Endothelial cell (in vitro differentiated cells): ENCODE measurements around the gene CHST2. TPM values are rescaled to one million over a fixed set of nuclear protein-coding genes. Genes with fewer than 3 reads are reported as not detected.

ENCODE experiments used
- DNase-seq: peaks from one replicate; pipeline ENCODE4 v3.0.0; 2021; ENCODE audit warnings: low spot score
- H3K27ac Mint-ChIP-seq: one replicate; pipeline ENCODE4 v1.8.0; 2021; ENCODE audit warnings: mixed read lengths, inconsistent platforms; ENCODE audit not compliant: unreplicated experiment
- H3K27me3 Mint-ChIP-seq: one replicate; pipeline ENCODE4 v1.8.0; 2021; ENCODE audit warnings: mild to moderate bottlenecking, moderate library complexity, mixed read lengths, inconsistent platforms; ENCODE audit not compliant: unreplicated experiment
- H3K36me3 Mint-ChIP-seq: one replicate; pipeline ENCODE4 v1.8.0; 2021; ENCODE audit warnings: mild to moderate bottlenecking, low read depth, mixed read lengths, inconsistent platforms; ENCODE audit not compliant: unreplicated experiment
- H3K4me1 Mint-ChIP-seq: one replicate; pipeline ENCODE4 v1.8.0; 2021; ENCODE audit warnings: mild to moderate bottlenecking, mixed read lengths, inconsistent platforms; ENCODE audit not compliant: unreplicated experiment
- H3K4me3 Mint-ChIP-seq: one replicate; pipeline ENCODE4 v1.8.0; 2021; ENCODE audit warnings: mild to moderate bottlenecking, mixed read lengths, inconsistent platforms; ENCODE audit not compliant: unreplicated experiment
- H3K9me3 Mint-ChIP-seq: one replicate; pipeline ENCODE4 v1.8.0; 2021; ENCODE audit warnings: mixed read lengths, inconsistent platforms; ENCODE audit not compliant: unreplicated experiment
- CTCF ChIP-seq: fragments of 200-600 bp; sonication (generic); IDR thresholded peaks from one replicate; pipeline ENCODE4 v1.5.0; 2021; ENCODE audit warnings: antibody characterized with exemption; ENCODE audit not compliant: unreplicated experiment
- total RNA-seq: library from RNA; stranded (reverse); fragmentation: NEBNext Ultra II Directional; extraction: Animal tissue kit (Norgen Biotek cat#: 25700); gene quantifications from one replicate; pipeline ENCODE4 v1.2.1, GENCODE V29; 2021; ENCODE audit not compliant: unreplicated experiment

The CHST2 gene
- total RNA-seq, 1 donor from 2014 or later, result 12.9 TPM

DNA sequence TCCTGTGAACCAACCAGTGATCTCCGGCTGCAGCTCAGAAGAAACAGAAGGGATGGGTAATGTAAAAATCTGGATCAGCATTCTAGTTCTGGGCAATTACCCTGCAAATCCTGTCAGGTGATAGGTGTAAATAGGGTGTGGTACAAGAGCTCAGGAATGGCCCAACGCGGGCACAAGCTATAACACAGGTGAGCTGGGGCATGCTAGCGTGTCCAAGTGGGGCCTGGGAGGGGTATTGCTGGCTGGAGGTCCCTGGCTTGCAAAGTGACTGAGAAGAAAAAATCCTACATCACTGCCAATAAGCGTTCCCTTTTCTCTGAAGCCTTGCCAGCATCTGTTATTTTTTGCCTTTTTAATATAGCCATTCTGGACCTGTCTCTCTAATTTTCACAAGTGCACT, 9.7 kb upstream of the CHST2 start:
- H3K9me3 Mint-ChIP-seq, result peaks cover 3% of the 10 kb centered on the region
- peaks cover 4% of the 10 kb centered on the region for H3K4me1 Mint-ChIP-seq
- H3K4me3 Mint-ChIP-seq, result no peak overlapping the region
- no peak for TF ChIP-seq CTCF
- no peaks in the 10 kb centered on the region for H3K27me3 Mint-ChIP-seq
- H3K27ac Mint-ChIP-seq, result no peak overlapping the region
- DNase-seq, result no peak
- H3K36me3 Mint-ChIP-seq, result peaks cover 7% of the 10 kb centered on the region

- H3K36me3 Mint-ChIP-seq, result peaks cover 5% of the 10 kb centered on the region
- no peak overlapping the region for H3K4me3 Mint-ChIP-seq
- no peak for TF ChIP-seq CTCF
- H3K9me3 Mint-ChIP-seq, result no peaks in the 10 kb centered on the region
- peaks cover 4% of the 10 kb centered on the region for H3K4me1 Mint-ChIP-seq
- DNase-seq, result no peak
- no peak overlapping the region for H3K27ac Mint-ChIP-seq
- no peaks in the 10 kb centered on the region for H3K27me3 Mint-ChIP-seq
Observed at GRCh38 chr3:143110371-143110770, 9.2 kb upstream of the CHST2 start.

- Mint-ChIP-seq H3K36me3 (peaks cover 4% of the 10 kb centered on the region), H3K27ac (peak overlapping the region; percentile 88), H3K4me1 (peaks cover 5% of the 10 kb centered on the region), H3K27me3 (peaks cover 7% of the 10 kb centered on the region), H3K4me3 (peak overlapping the region; percentile 96), H3K9me3 (no peaks in the 10 kb centered on the region)
- TF ChIP-seq CTCF, result no peak
- no peak for DNase-seq
Observed at GRCh38 chr3:143118630-143119008, 952 bp upstream of the CHST2 start.

GRCh38 chr3:143119974-143120715, 574 bp downstream of the CHST2 start:
- DNase-seq, result peak; percentile 51
- H3K4me3 Mint-ChIP-seq, result peak overlapping the region; percentile 90

More at GRCh38 chr3:143119974-143120715, 574 bp downstream of the CHST2 start:
- peaks cover 4% of the 10 kb centered on the region for H3K36me3 Mint-ChIP-seq
- peaks cover 7% of the 10 kb centered on the region for H3K27me3 Mint-ChIP-seq
- no peak overlapping the region for H3K27ac Mint-ChIP-seq
- TF ChIP-seq CTCF, result no peak
- peaks cover 8% of the 10 kb centered on the region for H3K4me1 Mint-ChIP-seq
- no peaks in the 10 kb centered on the region for H3K9me3 Mint-ChIP-seq
